SKM-1 treated with dmso at 0.1 percent for 144 hours (cell line): ENCODE results near the gene CASP6.

Source experiments
- DNase-seq: peaks from one replicate; lab custom pipeline; 2025; ENCODE audit not compliant: unreplicated experiment; lab: John Stamatoyannopoulos, UW

The CASP6 gene

DNA sequence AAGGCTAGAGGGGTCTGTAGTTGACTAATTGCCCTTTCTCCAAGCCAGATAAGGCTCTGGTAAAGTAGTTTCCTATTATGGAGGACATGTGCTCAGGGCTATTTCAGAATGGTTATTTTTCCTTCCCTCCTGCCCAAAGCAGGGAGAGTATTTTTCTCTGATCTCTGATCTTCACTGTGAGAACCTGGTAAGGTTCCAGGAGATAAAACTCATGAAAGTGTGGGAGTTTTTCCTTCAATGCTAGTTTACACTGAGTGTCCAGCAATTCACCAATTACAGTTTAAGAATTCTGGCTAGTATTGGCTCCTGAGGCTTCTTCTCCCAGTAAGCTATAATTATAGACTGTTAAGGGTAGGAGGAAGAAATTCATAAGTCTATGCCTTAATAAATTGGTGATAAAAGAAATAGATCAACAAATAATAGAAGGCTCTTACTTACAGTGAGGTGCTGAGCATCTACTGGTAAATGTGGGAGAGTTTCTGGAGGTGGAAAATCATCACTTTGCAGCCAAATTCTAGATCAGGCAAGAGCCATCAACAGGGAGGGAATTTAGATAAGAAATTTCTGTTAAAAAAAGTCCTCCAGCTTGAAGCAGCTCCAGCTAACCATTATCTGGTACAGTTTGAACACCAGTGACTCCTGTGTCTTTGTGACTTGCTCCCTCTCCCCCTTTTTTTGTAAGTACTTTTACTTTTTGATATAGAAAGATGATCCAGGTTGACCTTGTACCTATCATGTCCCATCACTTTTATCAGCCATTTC lies 30.9 kb downstream of the CASP6 start:
- no peak for DNase-seq

GRCh38 chr4:109671350-109671749 lies 31.9 kb downstream of the CASP6 start:
- DNase-seq: no peak

DNA sequence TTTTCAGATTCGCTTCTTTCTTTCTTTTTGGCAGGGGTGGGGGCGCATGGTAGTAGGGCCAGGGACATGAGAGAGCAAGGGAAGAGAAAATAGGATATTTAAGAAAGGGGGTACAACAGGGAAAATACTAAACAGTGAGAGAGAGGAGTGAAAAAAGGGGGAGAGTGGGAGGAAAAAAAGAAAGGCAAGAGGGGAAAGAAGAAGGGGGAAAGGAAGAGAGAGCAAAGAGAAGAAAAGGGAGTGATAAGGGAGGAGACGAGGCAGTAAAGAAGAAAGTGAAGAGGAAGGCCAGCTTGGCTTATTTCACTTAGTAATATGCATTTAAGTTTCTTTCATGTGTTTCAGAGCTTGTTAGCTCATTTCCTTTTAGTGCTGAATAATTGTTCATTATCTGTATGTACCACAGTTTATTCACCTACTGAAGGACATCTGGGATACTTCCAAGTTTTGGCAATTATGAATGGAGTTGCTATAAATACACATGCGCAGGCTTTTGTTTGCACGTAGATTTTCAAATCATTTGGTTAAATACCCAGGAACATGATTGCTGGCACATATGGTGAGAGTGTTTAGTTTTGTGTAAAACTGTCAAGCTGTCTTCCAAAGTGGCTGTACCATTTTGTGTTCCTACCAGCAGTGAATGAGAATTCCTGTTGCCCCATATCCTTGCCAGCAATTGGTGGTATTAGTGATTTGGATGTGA lies 37.3 kb downstream of the CASP6 start:
- no peak for DNase-seq

DNA sequence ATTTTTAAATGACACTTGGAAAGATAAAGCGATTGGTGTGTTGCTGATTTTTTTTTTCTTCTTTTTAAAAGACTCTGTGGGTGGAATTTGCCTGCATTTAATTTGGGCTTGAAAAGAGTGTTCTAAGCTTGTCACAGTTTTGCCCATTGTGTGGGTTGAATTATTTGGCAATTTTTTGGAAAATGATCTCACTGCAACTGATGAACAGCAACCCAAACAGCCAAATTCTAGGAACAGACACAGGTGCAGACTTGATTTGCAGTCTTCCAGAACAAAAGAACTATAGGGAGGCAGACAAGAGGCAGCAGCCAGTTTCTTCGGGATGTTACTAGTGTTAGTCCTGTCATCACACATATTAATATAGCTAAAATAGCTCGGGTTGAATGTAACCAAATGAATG lies 40.5 kb downstream of the CASP6 start:
- no peak for DNase-seq

- no peak for DNase-seq
Observed at GRCh38 chr4:109662116-109662515, 41.1 kb downstream of the CASP6 start.

DNA sequence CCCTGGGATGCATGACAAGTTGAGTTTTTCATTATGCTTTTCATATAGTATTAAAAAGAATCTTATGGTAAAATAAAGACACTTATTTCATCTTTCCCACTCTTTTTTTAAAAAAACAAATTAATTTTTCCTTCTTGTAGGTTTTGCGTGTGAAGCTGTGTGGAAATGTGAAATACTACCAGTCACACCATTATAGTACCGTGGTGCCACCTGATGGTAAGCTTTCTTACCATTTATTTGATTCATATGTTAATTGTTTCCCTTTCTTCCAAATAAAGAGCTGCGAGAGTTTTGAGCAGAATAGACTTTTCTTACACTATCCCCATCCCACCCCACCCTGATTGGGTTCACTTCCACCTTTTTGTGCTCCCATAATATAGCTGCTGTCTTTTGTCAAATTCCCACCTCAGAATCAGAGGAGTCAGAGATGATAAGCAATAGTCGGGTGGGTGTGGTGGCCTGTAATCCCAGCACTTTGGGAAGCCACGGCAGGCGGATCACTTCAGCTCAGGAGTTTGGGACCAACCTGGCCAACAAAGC lies 44.3 kb downstream of the CASP6 start:
- no peak for DNase-seq

- DNase-seq: no peak
Observed at GRCh38 chr4:109657854-109658418, 45.3 kb downstream of the CASP6 start.

- DNase-seq: no peak
Observed at GRCh38 chr4:109655396-109655795, 47.8 kb downstream of the CASP6 start.

DNA sequence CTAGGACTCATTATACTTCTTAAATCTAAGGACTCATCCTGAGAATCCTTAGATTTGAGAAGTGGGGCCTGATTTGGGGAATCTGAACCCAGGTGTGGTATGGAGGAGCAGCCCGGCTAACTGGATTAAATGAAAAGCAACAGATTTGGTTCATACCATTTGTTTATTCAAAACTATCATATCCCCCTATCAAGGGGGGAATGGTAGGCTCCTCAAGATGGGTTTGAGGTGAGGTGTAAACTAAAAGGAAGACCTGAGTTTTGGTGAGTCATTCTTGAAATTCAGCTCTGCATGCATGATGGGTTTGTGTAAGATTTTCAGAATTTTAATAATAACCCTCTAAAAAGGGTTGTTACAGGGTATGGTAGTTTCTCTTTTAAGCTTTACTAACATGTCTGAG lies 53.4 kb downstream of the CASP6 start:
- no peak for DNase-seq

DNA sequence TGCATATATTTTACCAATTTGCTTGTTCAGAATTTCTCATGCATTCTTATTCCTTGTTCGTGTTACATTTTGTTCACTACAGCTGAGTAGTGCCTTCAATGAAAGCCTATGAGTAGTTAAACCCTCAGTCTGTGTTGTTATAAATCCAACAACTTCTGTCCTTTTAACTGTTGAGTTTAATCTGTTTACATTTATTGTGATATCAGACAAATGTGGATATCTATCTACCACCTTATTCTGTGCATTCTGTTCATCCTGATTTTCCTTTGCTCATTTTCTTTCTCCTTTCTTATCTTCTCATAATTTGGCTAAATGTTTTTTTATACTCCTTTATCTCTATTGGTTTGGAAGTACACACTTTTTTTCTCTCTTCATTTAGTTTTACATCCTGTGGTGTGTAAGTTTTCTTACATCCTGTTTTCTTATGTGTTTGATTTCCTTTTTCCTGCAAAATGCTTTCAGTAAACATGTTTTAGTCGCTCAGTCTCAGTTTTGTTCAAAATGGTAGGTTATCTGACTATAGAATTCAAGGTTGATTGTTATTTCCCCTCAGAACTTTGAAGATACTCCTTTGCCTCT lies 54.2 kb downstream of the CASP6 start:
- DNase-seq: no peak

DNA sequence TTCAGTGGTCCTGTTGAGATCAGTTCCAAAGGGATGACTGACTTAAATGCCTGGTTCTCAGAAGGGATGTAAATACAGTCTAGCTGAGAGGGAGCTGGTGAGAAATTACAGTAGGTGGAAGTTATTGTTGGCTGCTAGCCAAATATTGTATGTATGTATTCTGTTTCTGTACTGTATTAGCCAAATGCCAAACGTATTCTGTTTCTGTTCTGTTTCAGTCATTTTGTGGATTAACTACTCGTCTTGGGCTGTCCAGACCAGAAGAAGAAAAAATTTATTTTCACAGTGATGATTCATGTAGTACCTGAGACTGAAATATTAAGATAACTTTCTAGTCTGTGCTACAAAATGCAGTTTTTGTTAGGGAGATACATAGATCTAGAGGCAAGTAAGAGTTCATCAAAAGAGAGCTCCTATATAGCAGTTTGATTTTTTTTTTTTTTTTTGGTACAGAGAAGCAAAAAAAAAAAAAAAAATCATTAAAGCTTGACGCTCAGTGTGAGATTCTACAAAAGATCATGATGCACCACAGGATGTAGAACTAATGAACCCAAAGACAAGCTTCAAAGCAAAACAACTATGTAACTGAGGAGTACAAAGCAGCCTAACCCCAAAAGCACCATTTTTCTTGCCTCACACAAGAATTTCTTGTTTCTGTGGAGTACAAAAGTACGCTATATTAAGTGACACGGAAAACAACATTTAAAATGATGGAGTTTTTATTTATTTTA lies 54.8 kb downstream of the CASP6 start:
- DNase-seq: no peak

- DNase-seq: no peak
Observed at GRCh38 chr4:109645874-109646710, 57.2 kb downstream of the CASP6 start.

- DNase-seq: no peak
Observed at GRCh38 chr4:109640644-109641043, 62.6 kb downstream of the CASP6 start.
